Fibroblast of pulmonary artery (primary cell): ENCODE results near the gene GRIN3B.

Source experiments
- DNase-seq: peaks from one replicate; pipeline ENCODE4 v3.0.0-alpha.2; 2010; ENCODE audit warnings: low read depth
- H3K4me3 ChIP-seq: replicated peaks from 2 replicates; pipeline ENCODE4 v1.5.1; 2011; ENCODE audit warnings: low read depth, mild to moderate bottlenecking, control low read depth, low read length, moderate library complexity
- TF ChIP-seq, protein P1 (sequence below): IDR thresholded peaks from 2 replicates; pipeline ENCODE4 v1.5.1; 2011; ENCODE audit warnings: mild to moderate bottlenecking, control low read depth, low read length, inconsistent platforms; ENCODE audit errors: missing control alignments

The GRIN3B gene

GRCh38 chr19:1009041-1009980 is 9.1 kb downstream of the GRIN3B start:
- H3K4me3 ChIP-seq = no peak overlapping the region
- TF ChIP-seq, protein P1, sequence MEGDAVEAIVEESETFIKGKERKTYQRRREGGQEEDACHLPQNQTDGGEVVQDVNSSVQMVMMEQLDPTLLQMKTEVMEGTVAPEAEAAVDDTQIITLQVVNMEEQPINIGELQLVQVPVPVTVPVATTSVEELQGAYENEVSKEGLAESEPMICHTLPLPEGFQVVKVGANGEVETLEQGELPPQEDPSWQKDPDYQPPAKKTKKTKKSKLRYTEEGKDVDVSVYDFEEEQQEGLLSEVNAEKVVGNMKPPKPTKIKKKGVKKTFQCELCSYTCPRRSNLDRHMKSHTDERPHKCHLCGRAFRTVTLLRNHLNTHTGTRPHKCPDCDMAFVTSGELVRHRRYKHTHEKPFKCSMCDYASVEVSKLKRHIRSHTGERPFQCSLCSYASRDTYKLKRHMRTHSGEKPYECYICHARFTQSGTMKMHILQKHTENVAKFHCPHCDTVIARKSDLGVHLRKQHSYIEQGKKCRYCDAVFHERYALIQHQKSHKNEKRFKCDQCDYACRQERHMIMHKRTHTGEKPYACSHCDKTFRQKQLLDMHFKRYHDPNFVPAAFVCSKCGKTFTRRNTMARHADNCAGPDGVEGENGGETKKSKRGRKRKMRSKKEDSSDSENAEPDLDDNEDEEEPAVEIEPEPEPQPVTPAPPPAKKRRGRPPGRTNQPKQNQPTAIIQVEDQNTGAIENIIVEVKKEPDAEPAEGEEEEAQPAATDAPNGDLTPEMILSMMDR = no peak
- DNase-seq = peak; percentile 76

- no peak for DNase-seq
- H3K4me3 ChIP-seq = no peak overlapping the region
- TF ChIP-seq, protein P1 = no peak
Observed at GRCh38 chr19:1009981-1010538, 9.8 kb downstream of the GRIN3B start.

GRCh38 chr19:1010586-1011510 is 10.6 kb downstream of the GRIN3B start:
- DNase-seq = no peak
- TF ChIP-seq, protein P1 = no peak
- no peak overlapping the region for H3K4me3 ChIP-seq

DNA sequence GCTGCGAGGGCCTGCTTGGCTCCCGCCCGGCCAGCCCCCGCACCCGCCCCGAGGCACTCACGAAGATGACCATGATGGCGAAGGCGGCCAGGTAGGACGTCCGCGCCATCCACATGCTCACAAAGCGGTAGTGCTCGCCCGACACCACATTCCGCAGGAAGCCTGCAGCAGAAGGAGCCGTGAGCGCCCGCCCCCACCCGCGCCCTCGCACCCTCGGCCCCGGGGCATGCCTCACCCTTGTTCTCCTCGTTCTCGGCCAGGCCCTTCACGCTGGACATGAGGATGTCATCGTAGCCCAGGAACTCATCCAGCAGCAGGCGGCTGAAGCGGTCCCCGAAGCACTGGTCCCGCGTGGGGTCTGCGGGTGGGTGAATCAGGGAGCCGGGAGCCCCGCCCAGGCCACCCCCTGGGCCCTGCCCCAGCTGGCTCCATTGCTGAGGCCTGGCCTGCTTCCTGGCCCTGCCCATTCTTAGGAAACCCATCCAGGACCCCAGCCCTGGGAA is 11.7 kb downstream of the GRIN3B start:
- no peak overlapping the region for H3K4me3 ChIP-seq
- DNase-seq = no peak
- TF ChIP-seq, protein P1 = no peak

DNA sequence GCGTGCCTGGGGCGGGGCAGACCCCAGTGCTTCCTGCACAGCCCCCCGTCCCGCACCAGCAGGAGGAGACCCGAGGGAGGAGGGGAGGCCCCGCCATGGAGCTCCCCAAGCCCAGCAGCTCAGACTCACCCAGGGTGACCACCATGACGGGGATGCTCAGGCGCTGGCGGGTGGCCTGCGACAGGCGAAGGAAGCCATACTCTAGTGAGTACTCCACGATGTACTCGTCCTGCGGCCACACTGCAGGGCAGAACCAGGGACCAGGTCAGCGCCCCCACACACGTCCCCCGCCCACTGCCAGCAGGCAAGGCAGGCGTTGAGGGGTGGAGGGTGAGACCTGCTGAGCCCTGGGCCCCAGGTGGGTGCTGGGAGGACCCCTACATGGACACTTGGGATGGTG is 12.1 kb downstream of the GRIN3B start:
- no peak for DNase-seq

GRCh38 chr19:1013218-1013617 is 13.0 kb downstream of the GRIN3B start:
- H3K4me3 ChIP-seq = no peak overlapping the region
- no peak for DNase-seq
- TF ChIP-seq, protein P1 = no peak

More for the DNA sequence above, 12.1 kb downstream of the GRIN3B start:
- H3K4me3 ChIP-seq = no peak overlapping the region
- TF ChIP-seq, protein P1 = no peak
